Activated T-helper 2 cell treated with anti-CD3 and anti-CD28 coated beads, Interferon-gamma antibody, Interleukin-2, Interleukin-4, amounts not matched to agents 10 μg/mL and 5 μg/mL and 100 μg/mL, durations not matched to agents 14 hours and 24 hours and 36 hours (primary cell): ENCODE measurements around the gene GALNT2. TPM values are rescaled to one million over a fixed set of nuclear protein-coding genes. Genes with fewer than 3 reads are reported as not detected.

ENCODE experiments used
- DNase-seq: peaks from one replicate; pipeline ENCODE4 v3.0.0; 2021; ENCODE audit warnings: low spot score
- H3K27ac Mint-ChIP-seq: one replicate; pipeline ENCODE4 v1.8.0; 2021; ENCODE audit warnings: mixed read lengths
- H3K27me3 Mint-ChIP-seq: one replicate; pipeline ENCODE4 v1.8.0; 2021; ENCODE audit warnings: low read depth, mixed read lengths
- H3K36me3 Mint-ChIP-seq: one replicate; pipeline ENCODE4 v1.8.0; 2021; ENCODE audit warnings: low read depth, mixed read lengths
- H3K4me1 Mint-ChIP-seq: one replicate; pipeline ENCODE4 v1.8.0; 2021; ENCODE audit warnings: low read depth, mixed read lengths
- H3K4me3 Mint-ChIP-seq: one replicate; pipeline ENCODE4 v1.8.0; 2021; ENCODE audit warnings: low read depth, mild to moderate bottlenecking, moderate library complexity, mixed read lengths
- H3K9me3 Mint-ChIP-seq: one replicate; pipeline ENCODE4 v1.8.0; 2021; ENCODE audit warnings: mixed read lengths
- intact Hi-C: fragments of 100-400 bp; cut with micrococcal nuclease; formaldehyde crosslinking; loops from one replicate; pipeline ENCODE4 v1.15.1; 2023
- total RNA-seq: library from RNA; stranded (reverse); gene quantifications from 2 replicates; pipeline ENCODE4 v1.2.3, GENCODE V29; 2022

Gene GALNT2
- total RNA-seq, 1 donor from 2014 or later = 59.3 TPM

- Mint-ChIP-seq H3K27me3 (no peaks in the 10 kb centered on the region), H3K4me1 (peaks cover 32% of the 10 kb centered on the region), H3K4me3 (no peak overlapping the region), H3K27ac (no peak overlapping the region), H3K36me3 (peaks cover 23% of the 10 kb centered on the region), H3K9me3 (no peaks in the 10 kb centered on the region)
- DNase-seq = no peak
- intact Hi-C loops = no loop called here
These were observed 24.6 kb downstream of the GALNT2 start for GRCh38 chr1:230091473-230092231.

- no peak for DNase-seq
- Mint-ChIP-seq H3K4me1 (peaks cover 10% of the 10 kb centered on the region), H3K9me3 (no peaks in the 10 kb centered on the region), H3K4me3 (no peak overlapping the region), H3K36me3 (peaks cover 21% of the 10 kb centered on the region), H3K27ac (no peak overlapping the region), H3K27me3 (no peaks in the 10 kb centered on the region)
- intact Hi-C loops = no loop called here
These were observed 27.7 kb downstream of the GALNT2 start for GRCh38 chr1:230094746-230095145.

GRCh38 chr1:230095938-230096337 is 28.9 kb downstream of the GALNT2 start:
- H3K36me3 Mint-ChIP-seq = peaks cover 11% of the 10 kb centered on the region
- no peak for DNase-seq
- H3K4me1 Mint-ChIP-seq = no peaks in the 10 kb centered on the region
- H3K27me3 Mint-ChIP-seq = no peaks in the 10 kb centered on the region
- no peak overlapping the region for H3K27ac Mint-ChIP-seq
- H3K4me3 Mint-ChIP-seq = no peak overlapping the region
- no peaks in the 10 kb centered on the region for H3K9me3 Mint-ChIP-seq
- intact Hi-C loops = no loop called here

GRCh38 chr1:230097370-230097769 is 30.3 kb downstream of the GALNT2 start:
- no peaks in the 10 kb centered on the region for H3K27me3 Mint-ChIP-seq
- no peak overlapping the region for H3K4me3 Mint-ChIP-seq

GRCh38 chr1:230098723-230099122 is 31.7 kb downstream of the GALNT2 start:
- Mint-ChIP-seq H3K9me3 (no peaks in the 10 kb centered on the region), H3K27me3 (no peaks in the 10 kb centered on the region), H3K36me3 (peaks cover 5% of the 10 kb centered on the region), H3K4me3 (no peak overlapping the region), H3K4me1 (peaks cover 26% of the 10 kb centered on the region), H3K27ac (no peak overlapping the region)
- no peak for DNase-seq
- intact Hi-C loops = no loop called here

More at GRCh38 chr1:230097370-230097769, 30.3 kb downstream of the GALNT2 start:
- H3K9me3 Mint-ChIP-seq = no peaks in the 10 kb centered on the region
- H3K36me3 Mint-ChIP-seq = peaks cover 5% of the 10 kb centered on the region
- DNase-seq = no peak
- no peak overlapping the region for H3K27ac Mint-ChIP-seq
- H3K4me1 Mint-ChIP-seq = peaks cover 12% of the 10 kb centered on the region
- intact Hi-C loops = no loop called here

GRCh38 chr1:230099465-230099864 is 32.4 kb downstream of the GALNT2 start:
- DNase-seq = no peak
- Mint-ChIP-seq H3K4me3 (no peak overlapping the region), H3K36me3 (peaks cover 5% of the 10 kb centered on the region), H3K4me1 (peaks cover 33% of the 10 kb centered on the region), H3K27me3 (no peaks in the 10 kb centered on the region), H3K27ac (no peak overlapping the region), H3K9me3 (no peaks in the 10 kb centered on the region)
- intact Hi-C loops = no loop called here

GRCh38 chr1:230100932-230101331 is 33.9 kb downstream of the GALNT2 start:
- peaks cover 5% of the 10 kb centered on the region for H3K36me3 Mint-ChIP-seq
- DNase-seq = no peak
- H3K4me3 Mint-ChIP-seq = no peak overlapping the region
- no peaks in the 10 kb centered on the region for H3K27me3 Mint-ChIP-seq
- H3K4me1 Mint-ChIP-seq = peaks cover 48% of the 10 kb centered on the region
- no peaks in the 10 kb centered on the region for H3K9me3 Mint-ChIP-seq
- no peak overlapping the region for H3K27ac Mint-ChIP-seq
- intact Hi-C loops = no loop called here

- Mint-ChIP-seq H3K4me3 (no peak overlapping the region), H3K4me1 (peaks cover 54% of the 10 kb centered on the region), H3K36me3 (peaks cover 5% of the 10 kb centered on the region), H3K27me3 (no peaks in the 10 kb centered on the region), H3K9me3 (no peaks in the 10 kb centered on the region), H3K27ac (no peak overlapping the region)
- no peak for DNase-seq
- intact Hi-C loops = no loop called here
These were observed 34.5 kb downstream of the GALNT2 start for GRCh38 chr1:230101556-230101955.

- peaks cover 59% of the 10 kb centered on the region for H3K4me1 Mint-ChIP-seq
These were observed 35.0 kb downstream of the GALNT2 start for GRCh38 chr1:230102046-230102445.

GRCh38 chr1:230102472-230102871 is 35.4 kb downstream of the GALNT2 start:
- Mint-ChIP-seq H3K4me3 (no peak overlapping the region), H3K9me3 (no peaks in the 10 kb centered on the region), H3K27me3 (no peaks in the 10 kb centered on the region), H3K36me3 (peaks cover 5% of the 10 kb centered on the region), H3K4me1 (peaks cover 63% of the 10 kb centered on the region), H3K27ac (peak overlapping the region; percentile 38)
- intact Hi-C loops = loop anchor here (2.0 kb wide), 1 partner anchor 26 kb away; no protein-coding TSS in a partner anchor
- no peak for DNase-seq

More at GRCh38 chr1:230102046-230102445, 35.0 kb downstream of the GALNT2 start:
- no peak for DNase-seq
- no peak overlapping the region for H3K27ac Mint-ChIP-seq
- H3K4me3 Mint-ChIP-seq = no peak overlapping the region
- no peaks in the 10 kb centered on the region for H3K9me3 Mint-ChIP-seq
- intact Hi-C loops = loop anchor here (2.0 kb wide), 1 partner anchor 25 kb away; no protein-coding TSS in a partner anchor
- H3K27me3 Mint-ChIP-seq = no peaks in the 10 kb centered on the region
- H3K36me3 Mint-ChIP-seq = peaks cover 5% of the 10 kb centered on the region

GRCh38 chr1:230103306-230104173 is 36.5 kb downstream of the GALNT2 start:
- peaks cover 74% of the 10 kb centered on the region for H3K4me1 Mint-ChIP-seq
- no peaks in the 10 kb centered on the region for H3K9me3 Mint-ChIP-seq
- peaks cover 8% of the 10 kb centered on the region for H3K36me3 Mint-ChIP-seq
- H3K27me3 Mint-ChIP-seq = no peaks in the 10 kb centered on the region
- H3K27ac Mint-ChIP-seq = peak overlapping the region; percentile 76
- DNase-seq = no peak
- intact Hi-C loops = loop anchor here (1.0 to 2.0 kb wide), 7 partner anchors 19 to 439 kb away; partner anchors contain the start of gene GALNT2
- H3K4me3 Mint-ChIP-seq = peak overlapping the region; percentile 15

- H3K27ac Mint-ChIP-seq = peak overlapping the region; percentile 83
- H3K4me3 Mint-ChIP-seq = peak overlapping the region; percentile 38
- H3K9me3 Mint-ChIP-seq = no peaks in the 10 kb centered on the region
- intact Hi-C loops = loop anchor here (1.0 to 5.0 kb wide), 8 partner anchors 20 to 1312 kb away; partner anchors contain the start of gene GALNT2
- peaks cover 11% of the 10 kb centered on the region for H3K36me3 Mint-ChIP-seq
- H3K27me3 Mint-ChIP-seq = no peaks in the 10 kb centered on the region
- DNase-seq = peak; percentile 29
- peaks cover 85% of the 10 kb centered on the region for H3K4me1 Mint-ChIP-seq
These were observed 37.6 kb downstream of the GALNT2 start for GRCh38 chr1:230104395-230105244.
